Right lobe of liver (tissue), 6 donors: ENCODE results near the gene FIGN. TPM values are rescaled to one million over a fixed set of nuclear protein-coding genes. Genes with fewer than 3 reads are reported as not detected.
A peak's percentile ranks its signal among the peaks of the same experiment; 100 is the strongest.

Experiments
- ATAC-seq, 4 donors: fragments of 200-7000 bp; cut with Tn5 transposase; one replicate each; pipeline ENCODE4 v1.9.1; 2020; ENCODE audit warnings: mild to moderate bottlenecking in 4 of 4, moderate library complexity in 4 of 4
- DNase-seq, 3 donors: peaks; one replicate each; pipeline ENCODE4 v3.0.0-alpha.2; 2020
- H3K27ac ChIP-seq, 3 donors: fragments of 200-600 bp; one replicate each; pipeline ENCODE4 v1.8.0; 2022
- H3K27me3 ChIP-seq, 2 donors: fragments of 200-600 bp; one replicate each; pipeline ENCODE4 v1.8.0; 2022
- H3K36me3 ChIP-seq, 4 donors: fragments of 200-600 bp; sonication (generic) in 1 of 4; one replicate each; pipeline versions ENCODE4 v1.5.1 to v1.8.0; 2017 to 2022; ENCODE audit warnings: control low read depth in 1 of 4
- H3K4me1 ChIP-seq, 4 donors: fragments of 200-600 bp; sonication (generic) in 1 of 4; one replicate each; pipeline versions ENCODE4 v1.5.1 to v1.8.0; 2017 to 2022; ENCODE audit warnings: control low read depth in 1 of 4
- H3K4me3 ChIP-seq, 3 donors: fragments of 200-600 bp; one replicate each; pipeline ENCODE4 v1.8.0; 2022
- H3K9me3 ChIP-seq, 4 donors: fragments of 200-600 bp; sonication (generic) in 1 of 4; one replicate each; pipeline versions ENCODE4 v1.5.1 to v1.8.0; 2017 to 2022; ENCODE audit warnings: control low read depth in 1 of 4
- POLR2A ChIP-seq: fragments of 450-650 bp; IDR thresholded peaks from one replicate; pipeline ENCODE4 v1.6.1; 2017; ENCODE audit warnings: antibody characterized with exemption, mild to moderate bottlenecking
- WGBS: methylation state at CpG from one replicate; pipeline ENCODE4 v1.1.6; 2018; ENCODE audit warnings: low coverage, low lambda C conversion rate; ENCODE audit not compliant: insufficient coverage; ENCODE audit errors: missing lambda C conversion rate; 5-methylcytosine and 5-hydroxymethylcytosine counted together
- intact Hi-C, 2 donors: fragments of 100-400 bp; cut with DNase I; formaldehyde crosslinking; loops; one replicate each; pipeline versions ENCODE4 v1.11.2 to v1.14.1; 2022
- total RNA-seq, 6 experiments: library from RNA; depleted of rRNA in 2 of 6; stranded (reverse); fragments of >200 nt in 2 of 6; fragmentation: NEBNext Ultra II Directional in 3 of 6; extraction: Animal tissue kit (Norgen Biotek cat#: 25700) in 3 of 6; gene quantifications; one replicate each; pipeline versions ENCODE4 v1.1.0 to v1.2.4, GENCODE V29; 2016 to 2023
- TF ChIP-seq, protein P1 (sequence below), 4 donors: fragments of 200-600 bp in 3 of 4; fragments of 450-650 bp in 1 of 4; IDR thresholded peaks; one replicate each; pipeline versions ENCODE4 v1.5.1 to v1.8.0; 2016 to 2022; ENCODE audit warnings: antibody characterized with exemption in 4 of 4, mild to moderate bottlenecking in 2 of 4
- donor health status: DM: no; HTN: yes; CAD: no.
- donor health status: DM: no; HTN: no; CAD: no.
- donor health status: DM: no; HTN: no; CAD: no.
- donor health status: DM: no; HTN: yes; CAD: no.
- donor health status: DM: no; HTN: yes; CAD: no.

The FIGN gene
- total RNA-seq, 6 experiments from 2014 or later = 2.8 to 9.2 (median 5.1) TPM

DNA sequence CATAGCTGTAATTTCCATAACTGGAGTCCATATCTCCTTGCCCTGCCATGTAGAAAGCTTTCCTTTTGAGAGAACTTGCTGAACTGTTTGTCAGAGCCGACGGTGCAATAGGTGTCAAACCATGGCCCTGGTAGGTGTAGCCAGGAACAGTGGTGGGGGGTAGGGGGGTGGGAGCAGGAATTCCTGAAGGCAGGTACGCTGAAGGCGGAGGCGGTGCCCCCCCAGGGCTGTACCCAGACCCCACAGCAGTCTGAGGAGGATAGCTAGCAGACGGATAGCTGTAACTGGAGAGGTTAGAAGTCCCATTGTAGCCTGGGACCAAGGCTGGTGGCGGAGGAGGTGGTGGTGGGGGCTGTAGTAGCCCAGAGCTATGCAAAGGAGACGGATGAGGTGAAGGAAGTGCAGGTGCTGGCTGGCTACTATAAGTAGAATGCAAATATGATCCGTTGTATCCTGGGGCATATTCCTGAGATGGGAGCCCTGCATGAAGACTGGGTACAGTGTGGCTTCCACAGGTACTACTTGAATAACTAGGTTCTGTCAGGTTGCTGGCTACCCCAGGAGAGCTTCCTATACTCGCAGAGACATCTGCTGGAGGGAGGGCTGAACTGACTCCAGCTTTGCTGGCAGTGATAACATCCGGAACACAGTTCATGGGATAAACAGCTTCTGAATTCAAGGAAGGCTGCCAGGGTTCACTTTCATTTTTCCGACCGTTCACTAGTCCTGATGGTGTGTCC lies 124.8 kb downstream of the FIGN start:
- Histone ChIP-seq H3K4me3 (peak overlapping the region in 2 of 3 donors; percentile 28 to 41), H3K9me3 (no peaks in the 10 kb centered on the region), H3K27me3 (no peaks in the 10 kb centered on the region), H3K36me3 (no peaks in the 10 kb centered on the region), H3K27ac (peak overlapping the region in 1 of 3 donors; percentile 21), H3K4me1 (peaks cover 0 to 3% (median 0%) of the 10 kb centered on the region in 4 donors)
- intact Hi-C loops = no loop called here
- ATAC-seq = peak; percentile 89 to 95 (median 92)
- WGBS = 77% methylated on average over 7 of the region's 13 CpGs
- DNase-seq = peak; percentile 30 to 64 (median 56)
- TF ChIP-seq, protein P1, sequence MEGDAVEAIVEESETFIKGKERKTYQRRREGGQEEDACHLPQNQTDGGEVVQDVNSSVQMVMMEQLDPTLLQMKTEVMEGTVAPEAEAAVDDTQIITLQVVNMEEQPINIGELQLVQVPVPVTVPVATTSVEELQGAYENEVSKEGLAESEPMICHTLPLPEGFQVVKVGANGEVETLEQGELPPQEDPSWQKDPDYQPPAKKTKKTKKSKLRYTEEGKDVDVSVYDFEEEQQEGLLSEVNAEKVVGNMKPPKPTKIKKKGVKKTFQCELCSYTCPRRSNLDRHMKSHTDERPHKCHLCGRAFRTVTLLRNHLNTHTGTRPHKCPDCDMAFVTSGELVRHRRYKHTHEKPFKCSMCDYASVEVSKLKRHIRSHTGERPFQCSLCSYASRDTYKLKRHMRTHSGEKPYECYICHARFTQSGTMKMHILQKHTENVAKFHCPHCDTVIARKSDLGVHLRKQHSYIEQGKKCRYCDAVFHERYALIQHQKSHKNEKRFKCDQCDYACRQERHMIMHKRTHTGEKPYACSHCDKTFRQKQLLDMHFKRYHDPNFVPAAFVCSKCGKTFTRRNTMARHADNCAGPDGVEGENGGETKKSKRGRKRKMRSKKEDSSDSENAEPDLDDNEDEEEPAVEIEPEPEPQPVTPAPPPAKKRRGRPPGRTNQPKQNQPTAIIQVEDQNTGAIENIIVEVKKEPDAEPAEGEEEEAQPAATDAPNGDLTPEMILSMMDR (IDR thresholded peaks at IDR 0.05) = peak; percentile 35 to 62 (median 50)
- no peak for TF ChIP-seq POLR2A

DNA sequence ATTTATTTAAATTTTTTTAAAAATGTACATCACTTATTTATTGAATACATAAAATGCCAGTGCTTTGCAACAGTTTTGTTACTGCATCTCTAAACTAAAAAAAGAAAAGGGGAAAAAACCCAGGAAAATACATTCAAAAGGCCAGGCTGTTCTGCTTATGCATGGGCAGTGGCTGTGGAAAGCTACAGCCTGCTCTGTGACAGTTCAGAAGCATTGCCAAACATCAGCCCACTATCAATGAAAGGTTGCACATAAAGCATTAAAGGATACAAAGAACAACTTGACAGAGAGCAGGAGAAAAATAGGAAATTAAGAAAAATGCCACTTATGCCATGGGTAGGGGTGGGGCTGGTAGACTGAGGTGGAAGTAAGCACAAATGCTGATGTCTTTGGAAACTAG lies 128.2 kb downstream of the FIGN start:
- TF ChIP-seq POLR2A = no peak
- TF ChIP-seq, protein P1 (IDR thresholded peaks at IDR 0.05) = no peak
- ATAC-seq = peak in 2 of 4 donors; percentile 17 to 32
- H3K4me1 ChIP-seq = peaks cover 0 to 3% (median 0%) of the 10 kb centered on the region in 4 donors
- H3K27ac ChIP-seq = no peak overlapping the region
- no peak overlapping the region for H3K4me3 ChIP-seq
- no peaks in the 10 kb centered on the region for H3K27me3 ChIP-seq
- DNase-seq = no peak
- H3K9me3 ChIP-seq = no peaks in the 10 kb centered on the region
- H3K36me3 ChIP-seq = no peaks in the 10 kb centered on the region
- intact Hi-C loops = no loop called here

DNA sequence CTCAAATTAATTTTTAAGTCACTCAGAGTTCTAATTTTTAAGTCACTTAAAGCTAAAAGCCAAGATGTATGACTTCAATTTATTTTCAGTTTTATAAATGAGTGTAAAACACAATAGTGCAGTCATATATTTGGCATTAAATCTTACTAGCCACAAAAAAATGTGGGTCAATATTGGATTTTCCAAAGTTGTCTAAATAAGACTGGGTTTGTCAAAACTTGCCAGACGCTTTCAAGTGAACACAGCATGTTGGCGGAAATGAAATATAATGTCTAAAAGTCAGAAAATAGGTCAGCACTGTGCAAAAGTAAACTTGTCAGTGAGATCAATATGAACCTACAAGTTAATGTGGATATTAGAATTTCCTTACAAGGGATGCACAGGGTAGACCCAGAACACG lies 128.9 kb downstream of the FIGN start:
- no peaks in the 10 kb centered on the region for H3K27me3 ChIP-seq

DNA sequence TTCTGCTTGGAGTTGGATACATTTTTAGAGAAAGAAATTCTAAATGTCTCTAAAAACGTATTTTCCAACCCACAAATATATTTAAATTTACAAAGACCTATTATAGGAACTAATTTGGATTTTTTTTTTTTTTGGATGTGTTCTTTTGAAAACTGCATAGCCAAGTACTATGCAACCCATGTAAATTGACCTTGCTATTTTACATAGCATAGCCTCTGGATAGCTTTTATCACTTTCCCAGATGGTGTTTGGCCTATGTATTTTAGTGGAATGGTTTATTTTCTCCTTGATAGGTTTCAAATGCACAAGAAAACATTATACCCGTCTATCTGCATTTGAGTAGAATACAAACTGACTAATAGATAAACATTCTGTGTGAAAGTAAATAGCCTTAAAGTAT lies 130.0 kb downstream of the FIGN start:
- WGBS = 48% methylated on average over 2 of the region's 2 CpGs
- intact Hi-C loops = no loop called here

More for the DNA sequence above, 128.9 kb downstream of the FIGN start:
- peaks cover 0 to 3% (median 0%) of the 10 kb centered on the region in 4 donors for H3K4me1 ChIP-seq
- no peak overlapping the region for H3K4me3 ChIP-seq
- intact Hi-C loops = no loop called here
- no peak overlapping the region for H3K27ac ChIP-seq
- DNase-seq = no peak
- no peaks in the 10 kb centered on the region for H3K36me3 ChIP-seq
- ATAC-seq = peak in 2 of 4 donors; percentile 29 to 58
- no peak for TF ChIP-seq POLR2A
- TF ChIP-seq, protein P1 (IDR thresholded peaks at IDR 0.05) = no peak
- 41% methylated on average over 3 of the region's 3 CpGs for WGBS
- H3K9me3 ChIP-seq = no peaks in the 10 kb centered on the region

More for the DNA sequence above, 130.0 kb downstream of the FIGN start:
- Histone ChIP-seq H3K9me3 (no peaks in the 10 kb centered on the region), H3K4me3 (no peak overlapping the region), H3K4me1 (peaks cover 0 to 3% (median 0%) of the 10 kb centered on the region in 4 donors), H3K27ac (no peak overlapping the region), H3K36me3 (no peaks in the 10 kb centered on the region), H3K27me3 (no peaks in the 10 kb centered on the region)
- DNase-seq (no peak), ATAC-seq (no peak)
- TF ChIP-seq, protein P1 (IDR thresholded peaks at IDR 0.05) = no peak
- no peak for TF ChIP-seq POLR2A
